ENCODE data around the gene HPCA.

HPCA gene

DNA sequence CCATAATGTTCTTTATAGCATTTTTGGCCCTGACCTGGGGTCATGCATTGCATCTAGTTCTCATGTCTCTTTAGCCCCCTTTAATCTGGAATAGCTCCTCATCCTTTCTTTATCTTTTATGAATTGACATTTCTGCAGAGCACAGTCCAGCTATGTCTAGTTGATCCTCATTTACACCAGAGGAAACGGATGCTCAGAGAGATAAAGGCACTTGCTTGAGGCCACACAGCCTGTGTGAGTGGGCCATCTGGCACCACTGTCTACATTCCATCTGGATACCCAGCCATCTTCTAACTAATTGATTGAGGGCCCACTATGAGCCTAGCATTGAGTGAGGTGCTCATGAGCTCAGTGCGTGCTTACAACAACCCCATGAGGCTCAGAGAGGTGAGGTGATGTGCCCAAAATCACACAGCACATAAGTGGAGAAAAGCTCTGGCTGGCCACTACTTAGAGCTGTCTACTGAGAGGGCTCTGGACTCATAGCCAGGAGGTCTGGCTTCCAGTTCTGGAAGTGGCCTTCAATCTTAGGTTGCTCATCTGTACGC lies 3.5 kb downstream of the HPCA start:
- Histone ChIP-seq H3K18ac (ENCODE audit: low read length) (no peak overlapping the region), H3K27me3 (ENCODE audit: insufficient read depth, low read length) (peaks cover 9% of the 10 kb centered on the region), H3K4me1 (ENCODE audit: control insufficient read depth in 1 of 2, insufficient read depth in 2 of 2, low read length in 2 of 2) (peaks cover 4 to 10% of the 10 kb centered on the region in 2 experiments), H3K14ac (ENCODE audit: low read length) (no peak overlapping the region), H2BK120ac (ENCODE audit: insufficient read depth, low read length, poor library complexity) (no peak overlapping the region), H3K27ac (ENCODE audit: low read depth, low read length) (no peak overlapping the region), H3K4me2 (ENCODE audit: low read length) (no peak overlapping the region), H3K23ac (ENCODE audit: low read length) (no peak overlapping the region), H4K91ac (ENCODE audit: low read depth, low read length) (no peak overlapping the region), H3K9me3 (ENCODE audit: insufficient read depth, low read depth, low read length) (peaks cover 2% of the 10 kb centered on the region), H3K4me3 (ENCODE audit: low read depth, low read length) (no peak overlapping the region), H4K12ac (ENCODE audit: low read depth, low read length) (no peak overlapping the region), H2BK12ac (ENCODE audit: low read length) (no peak overlapping the region), H3K4ac (ENCODE audit: low read depth, low read length) (no peak overlapping the region), H3K79me1 (ENCODE audit: low read length) (peaks cover 9% of the 10 kb centered on the region), H2BK5ac (ENCODE audit: low read depth, low read length, poor library complexity) (no peak overlapping the region), H3K79me2 (ENCODE audit: control insufficient read depth, insufficient read depth, low read length, poor library complexity) (no peaks in the 10 kb centered on the region), H4K8ac (ENCODE audit: low read depth, low read length) (no peak overlapping the region), H2AFZ (ENCODE audit: insufficient read depth, low read length, poor library complexity) (no peak overlapping the region), H2AK5ac (ENCODE audit: low read length) (no peak overlapping the region), H3K9ac (ENCODE audit: low read length) (no peak overlapping the region), H3K36me3 (ENCODE audit: control insufficient read depth in 1 of 2, insufficient read depth in 2 of 2, low read length in 2 of 2) (peaks cover 3 to 4% of the 10 kb centered on the region in 2 experiments)
- DNase-seq: no peak
- WGBS (ENCODE audit: extremely low coverage, insufficient coverage, insufficient read length): no CpG with 5 or more reads among the region's 3 CpGs

DNA sequence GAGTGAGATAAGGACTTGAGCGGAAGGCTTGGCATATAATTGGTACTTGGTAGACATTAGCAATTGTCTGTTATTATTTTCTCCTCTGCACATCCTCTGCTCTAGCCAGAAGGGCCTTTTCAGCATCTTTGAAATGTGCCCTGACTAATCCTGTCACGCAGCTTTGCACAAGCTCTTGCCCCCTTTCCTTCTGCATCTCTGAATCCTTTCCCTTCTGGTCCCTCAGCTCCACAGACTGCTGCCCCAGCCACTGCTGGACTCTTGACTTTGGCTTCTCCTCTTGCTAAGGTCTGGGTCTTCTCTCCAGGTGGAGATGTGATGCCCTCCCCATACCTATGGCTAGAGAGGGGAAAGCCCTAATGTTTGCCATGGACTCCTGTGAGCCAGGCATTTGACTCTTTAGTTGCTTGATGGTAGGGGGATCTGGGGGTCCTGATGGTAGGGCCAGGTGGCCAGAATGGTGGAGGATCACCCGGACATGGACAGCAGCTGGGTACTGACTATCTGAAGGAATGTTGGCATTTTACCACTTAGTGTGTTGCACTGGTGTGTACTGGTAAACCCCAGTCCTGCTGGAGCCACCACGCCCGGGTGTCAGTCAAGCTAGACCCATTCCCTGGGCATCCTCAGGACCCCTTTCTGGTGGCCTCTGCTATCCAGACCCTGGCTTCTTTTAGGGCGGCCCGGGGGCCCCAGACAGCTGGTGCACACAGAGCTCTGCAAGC lies 4.4 kb downstream of the HPCA start:
- H3K4me3 ChIP-seq (ENCODE audit: low read depth, low read length): no peak overlapping the region
- H4K12ac ChIP-seq (ENCODE audit: low read depth, low read length): no peak overlapping the region
- H4K8ac ChIP-seq (ENCODE audit: low read depth, low read length): no peak overlapping the region
- no peak for DNase-seq
- H3K9ac ChIP-seq (ENCODE audit: low read length): no peak overlapping the region
- H3K9me3 ChIP-seq (ENCODE audit: insufficient read depth, low read depth, low read length): peaks cover 2% of the 10 kb centered on the region
- H2BK12ac ChIP-seq (ENCODE audit: low read length): no peak overlapping the region
- no peak overlapping the region for H3K4ac ChIP-seq (ENCODE audit: low read depth, low read length)
- no peaks in the 10 kb centered on the region for H3K79me2 ChIP-seq (ENCODE audit: control insufficient read depth, insufficient read depth, low read length, poor library complexity)
- no peak overlapping the region for H2AFZ ChIP-seq (ENCODE audit: insufficient read depth, low read length, poor library complexity)
- H3K18ac ChIP-seq (ENCODE audit: low read length): no peak overlapping the region
- H2AK5ac ChIP-seq (ENCODE audit: low read length): no peak overlapping the region
- H3K4me2 ChIP-seq (ENCODE audit: low read length): no peak overlapping the region
- no peak overlapping the region for H3K27ac ChIP-seq (ENCODE audit: low read depth, low read length)
- H2BK5ac ChIP-seq (ENCODE audit: low read depth, low read length, poor library complexity): no peak overlapping the region
- peaks cover 12 to 13% of the 10 kb centered on the region in 2 experiments for H3K36me3 ChIP-seq (ENCODE audit: control insufficient read depth in 1 of 2, insufficient read depth in 2 of 2, low read length in 2 of 2)
- H4K91ac ChIP-seq (ENCODE audit: low read depth, low read length): no peak overlapping the region
- H3K79me1 ChIP-seq (ENCODE audit: low read length): peaks cover 9% of the 10 kb centered on the region
- no CpG with 5 or more reads among the region's 7 CpGs for WGBS (ENCODE audit: extremely low coverage, insufficient coverage, insufficient read length)
- H3K23ac ChIP-seq (ENCODE audit: low read length): no peak overlapping the region
- peaks cover 4% of the 10 kb centered on the region for H3K27me3 ChIP-seq (ENCODE audit: insufficient read depth, low read length)
- H3K14ac ChIP-seq (ENCODE audit: low read length): no peak overlapping the region
- peaks cover 4 to 10% of the 10 kb centered on the region in 2 experiments for H3K4me1 ChIP-seq (ENCODE audit: control insufficient read depth in 1 of 2, insufficient read depth in 2 of 2, low read length in 2 of 2)
- no peak overlapping the region for H2BK120ac ChIP-seq (ENCODE audit: insufficient read depth, low read length, poor library complexity)

DNA sequence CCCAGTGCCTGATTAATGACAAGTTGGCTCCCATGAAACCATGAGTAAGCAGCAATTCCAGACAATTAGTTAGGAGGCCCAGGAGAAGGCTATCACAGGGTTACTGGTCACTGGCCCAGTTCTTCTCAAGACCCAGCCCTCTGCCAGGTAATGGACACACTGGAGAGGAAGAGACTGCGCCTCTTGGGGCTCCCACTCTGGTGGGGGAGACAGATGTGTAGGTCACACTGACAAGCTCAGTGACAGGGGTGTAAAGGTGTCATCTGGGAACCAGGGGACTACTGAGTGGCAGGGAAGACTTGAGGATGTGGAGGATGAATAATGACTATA lies 4.9 kb downstream of the HPCA start:
- no peak overlapping the region for H3K9ac ChIP-seq (ENCODE audit: low read length)
- WGBS (ENCODE audit: extremely low coverage, insufficient coverage, insufficient read length): no CpG with 5 or more reads among the region's 1 CpG
- no peak overlapping the region for H4K8ac ChIP-seq (ENCODE audit: low read depth, low read length)
- no peak overlapping the region for H2AK5ac ChIP-seq (ENCODE audit: low read length)
- H3K79me2 ChIP-seq (ENCODE audit: control insufficient read depth, insufficient read depth, low read length, poor library complexity): no peaks in the 10 kb centered on the region
- peaks cover 16 to 17% of the 10 kb centered on the region in 2 experiments for H3K36me3 ChIP-seq (ENCODE audit: control insufficient read depth in 1 of 2, insufficient read depth in 2 of 2, low read length in 2 of 2)
- H2BK12ac ChIP-seq (ENCODE audit: low read length): no peak overlapping the region
- no peak overlapping the region for H3K14ac ChIP-seq (ENCODE audit: low read length)
- H3K23ac ChIP-seq (ENCODE audit: low read length): no peak overlapping the region
- peaks cover 9% of the 10 kb centered on the region for H3K79me1 ChIP-seq (ENCODE audit: low read length)
- no peak overlapping the region for H4K12ac ChIP-seq (ENCODE audit: low read depth, low read length)
- H3K18ac ChIP-seq (ENCODE audit: low read length): no peak overlapping the region
- H3K4me3 ChIP-seq (ENCODE audit: low read depth, low read length): no peak overlapping the region
- H2AFZ ChIP-seq (ENCODE audit: insufficient read depth, low read length, poor library complexity): no peak overlapping the region
- DNase-seq: no peak
- no peak overlapping the region for H3K27ac ChIP-seq (ENCODE audit: low read depth, low read length)
- H3K9me3 ChIP-seq (ENCODE audit: insufficient read depth, low read depth, low read length): peaks cover 2% of the 10 kb centered on the region
- peaks cover 4 to 10% of the 10 kb centered on the region in 2 experiments for H3K4me1 ChIP-seq (ENCODE audit: control insufficient read depth in 1 of 2, insufficient read depth in 2 of 2, low read length in 2 of 2)
- no peak overlapping the region for H3K4ac ChIP-seq (ENCODE audit: low read depth, low read length)
- H2BK120ac ChIP-seq (ENCODE audit: insufficient read depth, low read length, poor library complexity): no peak overlapping the region
- no peak overlapping the region for H4K91ac ChIP-seq (ENCODE audit: low read depth, low read length)
- H2BK5ac ChIP-seq (ENCODE audit: low read depth, low read length, poor library complexity): no peak overlapping the region
- no peak overlapping the region for H3K4me2 ChIP-seq (ENCODE audit: low read length)
- H3K27me3 ChIP-seq (ENCODE audit: insufficient read depth, low read length): no peaks in the 10 kb centered on the region

DNA sequence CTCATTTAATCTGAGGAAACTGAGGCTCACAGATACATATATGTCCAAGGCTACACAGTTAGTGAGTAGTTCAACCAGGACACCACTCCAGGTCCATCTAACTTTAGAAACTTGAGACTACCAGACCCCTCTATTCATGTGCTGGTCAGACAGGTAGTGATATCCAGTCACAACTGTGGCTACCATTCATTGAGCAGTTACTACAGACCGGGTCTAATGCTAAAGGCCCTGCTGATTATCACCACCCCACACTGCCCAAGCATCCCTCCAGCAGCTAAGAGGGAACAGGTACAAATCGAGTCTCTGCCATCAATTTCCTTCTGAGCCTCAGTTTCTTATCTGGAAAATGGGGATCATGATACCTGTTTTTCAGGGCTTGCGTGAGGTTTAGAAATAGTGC lies 5.3 kb downstream of the HPCA start:
- peaks cover 20 to 21% of the 10 kb centered on the region in 2 experiments for H3K36me3 ChIP-seq (ENCODE audit: control insufficient read depth in 1 of 2, insufficient read depth in 2 of 2, low read length in 2 of 2)
- H2AFZ ChIP-seq (ENCODE audit: insufficient read depth, low read length, poor library complexity): no peak overlapping the region
- peaks cover 2% of the 10 kb centered on the region for H3K9me3 ChIP-seq (ENCODE audit: insufficient read depth, low read depth, low read length)
- no peak overlapping the region for H3K18ac ChIP-seq (ENCODE audit: low read length)
- DNase-seq: no peak
- H2BK12ac ChIP-seq (ENCODE audit: low read length): no peak overlapping the region
- H4K91ac ChIP-seq (ENCODE audit: low read depth, low read length): no peak overlapping the region
- no peak overlapping the region for H3K23ac ChIP-seq (ENCODE audit: low read length)
- peaks cover 9% of the 10 kb centered on the region for H3K79me1 ChIP-seq (ENCODE audit: low read length)
- H4K12ac ChIP-seq (ENCODE audit: low read depth, low read length): no peak overlapping the region
- H3K4me3 ChIP-seq (ENCODE audit: low read depth, low read length): no peak overlapping the region
- H3K4me2 ChIP-seq (ENCODE audit: low read length): no peak overlapping the region
- WGBS (ENCODE audit: extremely low coverage, insufficient coverage, insufficient read length): no CpG with 5 or more reads among the region's 3 CpGs
- H3K27ac ChIP-seq (ENCODE audit: low read depth, low read length): no peak overlapping the region
- peaks cover 7 to 14% of the 10 kb centered on the region in 2 experiments for H3K4me1 ChIP-seq (ENCODE audit: control insufficient read depth in 1 of 2, insufficient read depth in 2 of 2, low read length in 2 of 2)
- H2BK120ac ChIP-seq (ENCODE audit: insufficient read depth, low read length, poor library complexity): no peak overlapping the region
- no peak overlapping the region for H3K4ac ChIP-seq (ENCODE audit: low read depth, low read length)
- no peak overlapping the region for H3K14ac ChIP-seq (ENCODE audit: low read length)
- H2BK5ac ChIP-seq (ENCODE audit: low read depth, low read length, poor library complexity): no peak overlapping the region
- H3K79me2 ChIP-seq (ENCODE audit: control insufficient read depth, insufficient read depth, low read length, poor library complexity): no peaks in the 10 kb centered on the region
- H4K8ac ChIP-seq (ENCODE audit: low read depth, low read length): no peak overlapping the region
- no peak overlapping the region for H3K9ac ChIP-seq (ENCODE audit: low read length)
- H3K27me3 ChIP-seq (ENCODE audit: insufficient read depth, low read length): no peaks in the 10 kb centered on the region
- no peak overlapping the region for H2AK5ac ChIP-seq (ENCODE audit: low read length)
